ENCODE data around the gene MTARC1. TPM values are rescaled to one million over a fixed set of nuclear protein-coding genes. Genes with fewer than 3 reads are reported as not detected.

Gene MTARC1
- total RNA-seq, 8 experiments from 2014 or later, result 0.10 to 21.3 (median 5.8) TPM

DNA sequence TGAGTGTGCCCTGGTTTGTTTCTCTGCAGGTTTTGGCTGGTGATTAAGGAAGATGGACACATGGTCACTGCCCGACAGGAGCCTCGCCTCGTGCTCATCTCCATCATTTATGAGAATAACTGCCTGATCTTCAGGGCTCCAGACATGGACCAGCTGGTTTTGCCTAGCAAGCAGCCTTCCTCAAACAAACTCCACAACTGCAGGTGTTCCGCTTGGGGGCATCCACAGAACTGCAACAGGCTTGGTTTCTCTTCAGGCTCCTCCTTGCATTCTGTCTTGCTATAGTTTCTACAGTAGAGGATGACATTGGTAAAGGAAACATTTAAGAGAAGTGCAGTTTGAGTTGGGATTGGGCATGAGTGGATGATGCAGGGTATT lies 31.8 kb upstream of the MTARC1 start:
- WGBS, 10 experiments, result 83 to 100% (median 96%) methylated on average over 1 to 4 of the region's 4 CpGs; no CpG with 5 or more reads in 3 of the 10 experiments
- Histone ChIP-seq H3K4me3 (no peak overlapping the region), H3K4me1 (replicated peaks in 1 of 2) (peaks cover 0 to 8% of the 10 kb centered on the region in 2 donors), H3K27ac (no peak overlapping the region)
- in situ Hi-C loops (cut with MboI; ENCODE audit: low pct_unique_long_range_greater_than_20kb in 2 of 9, low sequenced_read_pairs in 9 of 9, unreplicated experiment in 9 of 9), result no loop called here
- no peak for ATAC-seq (replicated peaks in 6 of 8)

DNA sequence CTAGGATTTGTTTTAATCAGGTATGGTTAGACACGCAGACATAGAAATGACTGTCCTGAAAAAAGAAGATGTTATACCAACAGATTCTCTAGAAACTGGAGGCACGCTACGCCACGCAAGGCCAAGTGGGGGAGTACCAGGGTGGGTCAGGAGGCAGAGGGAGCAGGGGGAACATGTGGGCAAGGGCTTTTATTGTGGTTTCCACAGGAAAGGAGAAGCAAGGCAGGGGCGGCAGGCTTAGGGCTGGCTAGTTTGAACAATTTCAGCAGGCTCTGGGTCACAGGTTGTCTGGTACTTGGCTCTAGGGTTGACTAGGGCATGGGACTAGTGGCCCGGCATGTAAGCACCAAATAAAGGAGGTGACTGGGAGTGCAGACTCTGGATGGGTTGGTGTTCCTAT lies 31.4 kb upstream of the MTARC1 start:
- H3K4me1 ChIP-seq (replicated peaks in 1 of 2), result peaks cover 0 to 8% of the 10 kb centered on the region in 2 donors
- no peak overlapping the region for H3K27ac ChIP-seq
- in situ Hi-C loops (cut with MboI; ENCODE audit: low pct_unique_long_range_greater_than_20kb in 2 of 9, low sequenced_read_pairs in 9 of 9, unreplicated experiment in 9 of 9), result no loop called here
- no peak overlapping the region for H3K4me3 ChIP-seq
- 33 to 100% (median 97%) methylated on average over 1 to 6 of the region's 6 CpGs; no CpG with 5 or more reads in 2 of the 10 experiments for WGBS, 10 experiments
- ATAC-seq (replicated peaks in 6 of 8), result no peak

DNA sequence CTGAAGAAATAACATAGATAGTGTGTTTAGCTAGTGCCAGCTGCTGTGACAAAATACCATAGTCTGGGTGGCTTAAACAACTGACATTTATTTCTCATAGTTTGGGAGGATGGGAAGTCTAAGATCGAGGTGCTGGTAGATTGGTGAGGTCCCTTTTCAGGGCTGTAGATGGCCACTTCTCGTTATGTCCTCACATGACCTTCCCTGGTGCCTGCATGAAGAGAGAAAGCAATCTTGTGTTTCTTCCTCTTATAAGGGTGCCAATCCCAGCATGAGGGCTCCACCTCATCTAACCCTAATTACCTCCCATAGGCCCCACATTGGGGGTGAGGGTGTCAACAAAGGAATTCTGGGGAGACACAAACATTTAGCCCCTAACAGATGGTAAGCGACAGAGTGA lies 29.3 kb upstream of the MTARC1 start:
- in situ Hi-C loops (cut with MboI; ENCODE audit: low pct_unique_long_range_greater_than_20kb in 2 of 9, low sequenced_read_pairs in 9 of 9, unreplicated experiment in 9 of 9), result no loop called here
- 27 to 95% (median 85%) methylated on average over 2 to 3 of the region's 3 CpGs; no CpG with 5 or more reads in 3 of the 10 experiments for WGBS, 10 experiments
- ATAC-seq (replicated peaks in 6 of 8), result no peak

DNA sequence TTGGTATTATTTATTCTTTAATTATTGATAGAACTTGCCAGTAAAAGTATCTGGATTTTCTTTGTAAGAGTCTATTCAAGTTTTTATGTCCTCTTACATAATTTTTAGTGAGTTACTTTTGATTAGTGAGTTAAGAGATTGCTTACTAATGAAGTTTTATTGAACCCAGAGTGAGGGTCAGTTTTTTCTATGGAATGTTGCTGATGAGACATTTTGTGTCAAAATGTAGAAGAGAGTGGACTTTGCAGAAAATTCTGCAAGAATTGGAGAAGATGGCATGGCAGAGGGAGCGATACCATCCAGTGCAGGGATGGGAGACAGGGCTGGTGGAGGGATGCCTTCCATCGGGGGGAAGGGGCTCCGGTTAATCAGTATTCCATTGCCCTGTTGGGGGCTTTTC lies 27.6 kb upstream of the MTARC1 start:
- in situ Hi-C loops (cut with MboI; ENCODE audit: low pct_unique_long_range_greater_than_20kb in 2 of 9, low sequenced_read_pairs in 9 of 9, unreplicated experiment in 9 of 9), result no loop called here
- no peak overlapping the region for H3K27ac ChIP-seq
- no peaks in the 10 kb centered on the region for H3K4me1 ChIP-seq (replicated peaks in 1 of 2)
- H3K4me3 ChIP-seq, result no peak overlapping the region
- 85 to 100% (median 90%) methylated on average over 1 to 3 of the region's 3 CpGs; no CpG with 5 or more reads in 3 of the 10 experiments for WGBS, 10 experiments
- ATAC-seq (replicated peaks in 6 of 8), result no peak

More for the DNA sequence above, 29.3 kb upstream of the MTARC1 start:
- H3K27ac ChIP-seq, result no peak overlapping the region
- no peak overlapping the region for H3K4me3 ChIP-seq
- no peaks in the 10 kb centered on the region for H3K4me1 ChIP-seq (replicated peaks in 1 of 2)

DNA sequence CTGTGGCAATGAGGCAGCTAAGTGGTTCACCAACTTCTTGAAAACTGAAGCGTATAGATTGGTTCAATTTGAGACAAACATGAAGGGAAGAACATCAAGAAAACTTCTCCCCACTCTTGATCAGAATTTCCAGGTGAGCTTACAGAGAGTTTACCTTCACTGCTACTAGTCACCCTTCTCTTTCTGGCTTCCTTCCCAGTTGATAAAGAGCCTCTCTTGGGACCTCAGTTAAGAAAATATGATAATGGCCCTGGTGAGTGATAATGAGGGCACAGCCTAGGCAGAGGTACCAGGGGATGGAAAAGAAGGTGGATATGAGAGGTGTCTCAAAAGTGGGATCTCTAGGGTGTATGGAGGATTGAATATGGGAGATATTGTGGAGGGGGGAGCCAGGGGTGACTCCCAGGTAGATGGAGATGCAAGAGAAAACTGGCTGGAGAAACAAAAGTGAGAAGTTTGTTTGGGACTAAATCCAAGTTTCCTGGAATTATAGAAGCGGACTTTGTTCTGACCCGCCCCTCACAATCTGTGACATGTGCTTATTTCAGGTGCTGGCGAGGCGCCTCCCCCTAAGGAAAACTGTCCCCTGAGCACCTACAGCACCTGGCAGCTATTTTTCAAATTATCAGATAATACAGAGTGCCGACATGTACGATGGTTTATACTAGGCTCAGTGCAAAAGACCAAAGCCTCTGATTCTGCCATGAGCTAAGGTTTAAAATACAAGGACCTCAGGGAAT lies 24.9 kb upstream of the MTARC1 start:
- no peak for ATAC-seq (replicated peaks in 6 of 8)
- Histone ChIP-seq H3K27ac (no peak overlapping the region), H3K4me3 (no peak overlapping the region), H3K4me1 (replicated peaks in 1 of 2) (no peaks in the 10 kb centered on the region)
- WGBS, 10 experiments, result 60 to 100% (median 87%) methylated on average over 1 to 6 of the region's 7 CpGs; no CpG with 5 or more reads in 1 of the 10 experiments
- in situ Hi-C loops (cut with MboI; ENCODE audit: low pct_unique_long_range_greater_than_20kb in 2 of 9, low sequenced_read_pairs in 9 of 9, unreplicated experiment in 9 of 9), result no loop called here

DNA sequence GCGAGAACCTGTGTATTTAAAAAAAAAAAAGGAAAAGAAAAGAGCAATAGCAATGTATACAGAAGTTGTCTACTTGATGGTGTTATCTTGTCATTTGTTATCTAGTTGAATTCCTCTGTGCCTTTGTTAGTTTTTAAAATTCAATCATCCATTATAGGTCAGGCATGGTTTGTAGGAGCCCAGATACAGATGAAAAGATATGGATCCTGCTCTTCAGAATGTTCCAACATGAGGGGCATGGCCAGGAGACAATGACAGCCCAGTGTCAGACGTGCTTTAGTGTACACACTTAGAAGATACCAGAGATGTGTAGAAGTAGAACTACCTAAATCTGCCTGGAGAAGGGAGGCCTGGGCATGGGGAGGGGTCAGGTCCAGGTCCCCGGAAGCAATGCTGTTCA lies 22.0 kb upstream of the MTARC1 start:
- in situ Hi-C loops (cut with MboI; ENCODE audit: low pct_unique_long_range_greater_than_20kb in 2 of 9, low sequenced_read_pairs in 9 of 9, unreplicated experiment in 9 of 9), result no loop called here
- Histone ChIP-seq H3K4me1 (replicated peaks in 1 of 2) (no peaks in the 10 kb centered on the region), H3K4me3 (no peak overlapping the region), H3K27ac (no peak overlapping the region)
- ATAC-seq (replicated peaks in 6 of 8), result no peak
- 80 to 100% (median 89%) methylated on average over 1 to 3 of the region's 3 CpGs; no CpG with 5 or more reads in 3 of the 10 experiments for WGBS, 10 experiments

DNA sequence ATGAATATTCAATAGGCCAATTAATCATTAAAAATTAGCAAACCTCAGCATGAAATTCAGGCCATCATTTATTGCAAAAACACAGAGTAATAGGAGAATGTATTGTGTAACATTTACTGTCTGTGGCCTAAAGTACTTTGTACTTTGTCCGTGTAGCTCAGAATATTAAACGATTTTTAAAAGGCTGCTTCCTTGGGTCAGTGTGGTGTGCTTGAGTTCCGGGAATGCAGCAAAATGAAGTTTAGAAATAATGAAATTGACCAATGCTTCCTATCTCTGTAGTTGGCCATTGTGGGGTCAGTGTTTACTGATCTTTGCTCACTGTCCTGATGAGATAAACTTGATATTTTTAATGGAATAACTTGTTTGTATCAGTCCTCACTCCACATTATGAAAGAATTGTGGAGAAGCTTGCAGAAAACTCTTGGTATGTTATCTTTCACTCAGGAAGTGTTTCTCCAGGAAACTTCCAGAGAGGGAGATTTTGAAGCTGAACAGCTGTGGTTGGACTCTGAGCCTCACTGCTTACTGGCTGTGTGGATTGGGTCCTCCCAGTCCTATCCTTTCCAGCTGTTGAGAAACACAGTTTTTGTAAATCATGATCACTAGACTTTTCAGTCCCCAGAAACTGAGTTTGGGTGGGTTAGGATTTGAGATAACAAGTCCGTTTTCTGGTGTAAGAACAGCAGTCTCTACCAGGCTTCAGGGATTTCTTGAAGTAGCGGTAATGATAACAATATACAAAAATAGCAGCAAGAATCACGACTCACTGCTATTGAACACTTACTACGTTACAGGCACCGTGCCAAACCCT lies 19.2 kb upstream of the MTARC1 start:
- H3K27ac ChIP-seq, result no peak overlapping the region
- in situ Hi-C loops (cut with MboI; ENCODE audit: low pct_unique_long_range_greater_than_20kb in 2 of 9, low sequenced_read_pairs in 9 of 9, unreplicated experiment in 9 of 9), result no loop called here
- H3K4me1 ChIP-seq (replicated peaks in 1 of 2), result no peaks in the 10 kb centered on the region
- no peak for ATAC-seq (replicated peaks in 6 of 8)
- no peak overlapping the region for H3K4me3 ChIP-seq
- 40 to 96% (median 84%) methylated on average over 2 to 8 of the region's 8 CpGs; no CpG with 5 or more reads in 1 of the 10 experiments for WGBS, 10 experiments

DNA sequence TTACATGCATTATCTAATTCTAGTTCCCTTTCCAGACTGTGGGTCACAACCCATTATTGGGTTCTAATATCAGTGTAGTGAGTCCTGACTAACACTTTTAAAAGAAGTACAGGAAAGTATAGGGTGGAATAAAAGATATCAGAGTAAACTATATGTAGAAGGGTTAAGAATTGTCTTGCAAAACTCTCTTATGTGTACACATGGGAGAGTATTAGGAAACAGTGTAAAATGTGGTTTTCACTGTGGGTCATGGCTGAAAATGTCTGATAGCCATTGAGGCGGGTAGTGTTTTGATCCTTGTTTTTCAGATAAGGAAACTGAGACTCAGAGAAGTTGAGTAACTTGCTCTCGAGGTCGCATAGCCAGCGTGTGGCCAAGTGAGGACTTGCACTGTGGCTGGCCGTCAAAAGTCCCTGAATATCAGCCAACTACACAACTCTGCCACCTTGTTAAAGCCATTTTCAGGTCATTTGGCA lies 18.5 kb upstream of the MTARC1 start:
- Histone ChIP-seq H3K27ac (no peak overlapping the region), H3K4me3 (no peak overlapping the region), H3K4me1 (replicated peaks in 1 of 2) (no peaks in the 10 kb centered on the region)
- WGBS, 10 experiments, result 70 to 100% (median 87%) methylated on average over 1 to 5 of the region's 5 CpGs; no CpG with 5 or more reads in 2 of the 10 experiments
- in situ Hi-C loops (cut with MboI; ENCODE audit: low pct_unique_long_range_greater_than_20kb in 2 of 9, low sequenced_read_pairs in 9 of 9, unreplicated experiment in 9 of 9), result no loop called here
- ATAC-seq (replicated peaks in 6 of 8), result no peak

DNA sequence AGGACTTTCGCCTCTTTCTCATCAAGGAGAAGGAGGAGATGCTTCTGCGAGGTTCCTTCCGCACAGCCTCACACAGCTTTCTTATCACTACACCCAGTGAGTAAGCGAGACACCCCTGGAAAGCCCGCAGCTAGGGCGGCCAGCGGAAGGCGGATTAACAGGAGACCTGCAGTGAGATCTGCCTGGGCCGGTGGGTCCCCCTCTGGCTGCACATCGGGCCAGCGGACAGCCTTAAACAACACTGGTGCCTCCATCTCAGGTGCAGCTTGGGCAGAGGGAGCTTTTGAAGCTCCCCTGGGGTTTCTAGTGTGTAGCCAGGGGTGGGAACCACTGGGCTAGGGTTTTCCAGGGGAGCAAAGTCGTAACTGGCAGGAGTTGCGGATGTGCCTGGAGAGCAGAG lies 17.5 kb upstream of the MTARC1 start:
- Histone ChIP-seq H3K27ac (no peak overlapping the region), H3K4me1 (replicated peaks in 1 of 2) (no peaks in the 10 kb centered on the region), H3K4me3 (no peak overlapping the region)
- in situ Hi-C loops (cut with MboI; ENCODE audit: low pct_unique_long_range_greater_than_20kb in 2 of 9, low sequenced_read_pairs in 9 of 9, unreplicated experiment in 9 of 9), result no loop called here
- 84 to 100% (median 96%) methylated on average over 3 to 11 of the region's 13 CpGs; no CpG with 5 or more reads in 2 of the 10 experiments for WGBS, 10 experiments
- no peak for ATAC-seq (replicated peaks in 6 of 8)

DNA sequence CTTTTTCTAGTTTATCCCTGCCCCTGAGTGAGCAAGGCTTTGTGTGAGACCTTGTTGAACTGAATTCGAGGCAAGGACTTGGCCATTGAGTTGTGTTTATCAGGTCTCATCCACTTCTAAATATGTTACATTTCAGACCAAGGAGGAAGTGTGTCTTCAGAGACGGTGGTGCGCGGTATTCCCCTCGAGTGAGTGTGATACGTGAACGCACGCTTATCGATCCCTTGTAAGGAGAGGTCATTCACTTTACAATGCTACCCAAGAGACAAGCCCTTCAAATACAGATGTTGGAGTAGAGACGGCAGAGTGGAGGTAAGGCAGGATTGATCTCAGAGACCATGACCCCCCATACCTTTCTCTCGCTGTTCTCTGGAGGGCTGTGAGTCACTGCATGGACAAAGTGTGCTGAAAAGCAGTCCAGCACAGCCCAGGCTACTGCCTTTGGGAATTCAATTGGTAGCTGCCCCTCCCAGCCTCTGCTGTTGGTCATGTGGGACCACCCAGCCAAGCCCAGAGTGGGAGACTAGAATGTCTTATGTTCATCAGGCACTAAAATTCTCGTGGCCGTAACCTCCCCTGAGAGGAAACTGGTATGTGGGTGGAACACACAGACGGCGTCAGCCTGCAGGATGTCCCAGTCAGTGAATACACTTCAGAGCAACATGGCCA lies 16.3 kb upstream of the MTARC1 start:
- WGBS, 10 experiments, result 49 to 100% (median 87%) methylated on average over 1 to 13 of the region's 15 CpGs; no CpG with 5 or more reads in 3 of the 10 experiments

DNA sequence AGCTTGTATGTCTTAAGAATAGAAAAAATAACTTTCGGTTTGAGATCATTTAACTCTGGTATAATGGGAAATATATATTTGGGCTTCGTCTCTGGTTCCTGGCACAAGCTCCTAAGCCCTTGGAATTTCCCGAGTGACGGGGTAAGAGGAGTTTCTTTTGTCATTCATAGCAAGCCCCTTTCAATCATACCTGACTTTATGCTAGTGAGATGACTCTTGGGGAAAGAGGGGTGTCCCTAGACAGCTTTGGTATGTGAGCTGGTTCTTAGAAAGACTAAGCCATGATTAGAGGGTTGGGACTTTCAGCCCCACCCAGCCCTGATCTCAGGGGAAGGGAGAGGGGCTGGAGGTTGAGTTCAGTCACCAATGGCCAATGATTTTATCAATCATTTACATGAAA lies 13.9 kb upstream of the MTARC1 start:
- in situ Hi-C loops (cut with MboI; ENCODE audit: low pct_unique_long_range_greater_than_20kb in 2 of 9, low sequenced_read_pairs in 9 of 9, unreplicated experiment in 9 of 9), result no loop called here
- H3K4me1 ChIP-seq (replicated peaks in 1 of 2), result no peaks in the 10 kb centered on the region
- H3K27ac ChIP-seq, result no peak overlapping the region
- H3K4me3 ChIP-seq, result no peak overlapping the region
- WGBS, 10 experiments, result 67 to 93% (median 78%) methylated on average over 1 to 4 of the region's 4 CpGs; no CpG with 5 or more reads in 2 of the 10 experiments
- no peak for ATAC-seq (replicated peaks in 6 of 8)

More for the DNA sequence above, 16.3 kb upstream of the MTARC1 start:
- no peak for ATAC-seq (replicated peaks in 6 of 8)
- Histone ChIP-seq H3K4me3 (no peak overlapping the region), H3K27ac (no peak overlapping the region), H3K4me1 (replicated peaks in 1 of 2) (no peaks in the 10 kb centered on the region)
- in situ Hi-C loops (cut with MboI; ENCODE audit: low pct_unique_long_range_greater_than_20kb in 2 of 9, low sequenced_read_pairs in 9 of 9, unreplicated experiment in 9 of 9), result no loop called here

DNA sequence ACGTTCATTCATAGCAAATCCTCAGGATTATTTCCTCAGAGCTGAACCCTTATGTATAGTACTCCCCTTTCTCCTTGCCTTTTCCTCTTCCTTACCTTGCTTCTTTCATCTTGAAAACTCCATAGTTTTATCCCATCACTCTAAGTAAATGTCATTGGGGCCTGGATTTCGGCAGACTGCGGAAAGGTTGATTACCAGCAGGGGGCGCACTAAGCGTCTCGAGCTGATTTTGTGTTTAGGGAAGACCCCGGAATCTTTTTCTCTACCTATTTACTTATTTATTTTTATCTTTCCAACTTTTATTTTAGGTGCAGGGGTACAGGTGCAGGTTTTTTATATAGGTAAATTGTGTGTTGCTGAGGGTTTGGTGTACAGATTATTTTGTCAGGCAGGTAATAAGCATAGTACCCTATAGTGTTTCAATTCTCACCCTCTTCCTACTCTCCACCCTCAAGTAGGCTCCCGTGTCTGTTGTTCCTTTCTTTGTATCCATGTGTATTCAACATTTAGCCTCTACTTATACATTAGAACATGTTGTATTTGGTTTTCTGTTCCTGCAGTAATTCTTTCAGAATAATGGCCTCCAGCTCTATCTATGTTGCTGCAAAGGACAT lies 11.4 kb upstream of the MTARC1 start:
- 0 to 72% (median 34%) methylated on average over 1 to 8 of the region's 8 CpGs; no CpG with 5 or more reads in 1 of the 10 experiments for WGBS, 10 experiments
- H3K27ac ChIP-seq, result no peak overlapping the region
- H3K4me3 ChIP-seq, result no peak overlapping the region
- in situ Hi-C loops (cut with MboI; ENCODE audit: low pct_unique_long_range_greater_than_20kb in 2 of 9, low sequenced_read_pairs in 9 of 9, unreplicated experiment in 9 of 9), result loop anchor here in 3 of 9 experiments (25.0 kb wide), 3 partner anchors 488 to 938 kb away; no protein-coding TSS in a partner anchor
- H3K4me1 ChIP-seq (replicated peaks in 1 of 2), result no peaks in the 10 kb centered on the region
- ATAC-seq (replicated peaks in 6 of 8), result no peak

Data from motor neuron (in vitro differentiated cells).